ENCODE data around the gene SPRED1. TPM values are rescaled to one million over a fixed set of nuclear protein-coding genes. Genes with fewer than 3 reads are reported as not detected.

SPRED1 gene
- total and polyA plus RNA-seq, 9 of the 15 experiments (the other 6 are each of a cell fraction or from before 2014, with no cell fraction given): 2.8 to 17.4 (median 7.9) TPM

DNA sequence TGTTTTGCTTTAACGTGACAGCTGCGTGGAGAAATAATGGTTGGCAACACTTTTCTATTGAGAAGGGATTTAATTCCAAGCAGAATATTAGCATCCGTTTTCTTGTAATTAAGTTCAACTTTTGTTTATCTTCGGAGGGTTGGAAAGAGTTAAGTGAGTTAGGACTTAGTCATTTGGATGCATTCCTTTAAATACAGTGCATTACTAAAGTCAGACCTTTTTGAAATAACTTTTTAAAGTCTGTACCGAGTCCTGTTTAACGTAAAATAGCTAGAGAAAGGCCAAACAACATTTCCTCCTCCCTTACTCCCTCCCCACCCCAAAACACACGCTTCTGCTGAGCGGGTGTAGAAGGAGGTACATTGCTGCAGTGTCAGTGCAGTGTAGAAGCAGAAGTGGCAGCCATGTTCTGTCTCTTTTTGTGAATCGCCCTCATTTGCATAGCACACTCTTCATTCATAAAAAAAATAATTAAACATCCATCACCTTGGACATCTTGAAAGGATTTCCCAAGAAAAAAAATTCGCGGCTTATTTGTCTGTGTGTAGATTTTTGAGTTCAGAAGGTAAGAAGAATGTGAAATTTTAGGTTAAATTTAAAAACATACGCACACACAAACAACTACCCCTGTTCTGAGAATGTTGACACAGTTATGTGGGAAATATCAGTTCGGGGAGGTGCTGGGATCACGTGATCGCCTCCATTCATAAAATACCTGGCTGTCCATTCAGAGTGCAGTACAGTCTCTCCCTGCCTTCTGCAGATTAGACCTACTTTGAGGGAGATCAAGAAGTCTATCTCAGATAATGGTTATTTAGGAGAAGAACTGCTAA is 1.6 kb downstream of the SPRED1 start (continued):
- TF ChIP-seq, protein P1, sequence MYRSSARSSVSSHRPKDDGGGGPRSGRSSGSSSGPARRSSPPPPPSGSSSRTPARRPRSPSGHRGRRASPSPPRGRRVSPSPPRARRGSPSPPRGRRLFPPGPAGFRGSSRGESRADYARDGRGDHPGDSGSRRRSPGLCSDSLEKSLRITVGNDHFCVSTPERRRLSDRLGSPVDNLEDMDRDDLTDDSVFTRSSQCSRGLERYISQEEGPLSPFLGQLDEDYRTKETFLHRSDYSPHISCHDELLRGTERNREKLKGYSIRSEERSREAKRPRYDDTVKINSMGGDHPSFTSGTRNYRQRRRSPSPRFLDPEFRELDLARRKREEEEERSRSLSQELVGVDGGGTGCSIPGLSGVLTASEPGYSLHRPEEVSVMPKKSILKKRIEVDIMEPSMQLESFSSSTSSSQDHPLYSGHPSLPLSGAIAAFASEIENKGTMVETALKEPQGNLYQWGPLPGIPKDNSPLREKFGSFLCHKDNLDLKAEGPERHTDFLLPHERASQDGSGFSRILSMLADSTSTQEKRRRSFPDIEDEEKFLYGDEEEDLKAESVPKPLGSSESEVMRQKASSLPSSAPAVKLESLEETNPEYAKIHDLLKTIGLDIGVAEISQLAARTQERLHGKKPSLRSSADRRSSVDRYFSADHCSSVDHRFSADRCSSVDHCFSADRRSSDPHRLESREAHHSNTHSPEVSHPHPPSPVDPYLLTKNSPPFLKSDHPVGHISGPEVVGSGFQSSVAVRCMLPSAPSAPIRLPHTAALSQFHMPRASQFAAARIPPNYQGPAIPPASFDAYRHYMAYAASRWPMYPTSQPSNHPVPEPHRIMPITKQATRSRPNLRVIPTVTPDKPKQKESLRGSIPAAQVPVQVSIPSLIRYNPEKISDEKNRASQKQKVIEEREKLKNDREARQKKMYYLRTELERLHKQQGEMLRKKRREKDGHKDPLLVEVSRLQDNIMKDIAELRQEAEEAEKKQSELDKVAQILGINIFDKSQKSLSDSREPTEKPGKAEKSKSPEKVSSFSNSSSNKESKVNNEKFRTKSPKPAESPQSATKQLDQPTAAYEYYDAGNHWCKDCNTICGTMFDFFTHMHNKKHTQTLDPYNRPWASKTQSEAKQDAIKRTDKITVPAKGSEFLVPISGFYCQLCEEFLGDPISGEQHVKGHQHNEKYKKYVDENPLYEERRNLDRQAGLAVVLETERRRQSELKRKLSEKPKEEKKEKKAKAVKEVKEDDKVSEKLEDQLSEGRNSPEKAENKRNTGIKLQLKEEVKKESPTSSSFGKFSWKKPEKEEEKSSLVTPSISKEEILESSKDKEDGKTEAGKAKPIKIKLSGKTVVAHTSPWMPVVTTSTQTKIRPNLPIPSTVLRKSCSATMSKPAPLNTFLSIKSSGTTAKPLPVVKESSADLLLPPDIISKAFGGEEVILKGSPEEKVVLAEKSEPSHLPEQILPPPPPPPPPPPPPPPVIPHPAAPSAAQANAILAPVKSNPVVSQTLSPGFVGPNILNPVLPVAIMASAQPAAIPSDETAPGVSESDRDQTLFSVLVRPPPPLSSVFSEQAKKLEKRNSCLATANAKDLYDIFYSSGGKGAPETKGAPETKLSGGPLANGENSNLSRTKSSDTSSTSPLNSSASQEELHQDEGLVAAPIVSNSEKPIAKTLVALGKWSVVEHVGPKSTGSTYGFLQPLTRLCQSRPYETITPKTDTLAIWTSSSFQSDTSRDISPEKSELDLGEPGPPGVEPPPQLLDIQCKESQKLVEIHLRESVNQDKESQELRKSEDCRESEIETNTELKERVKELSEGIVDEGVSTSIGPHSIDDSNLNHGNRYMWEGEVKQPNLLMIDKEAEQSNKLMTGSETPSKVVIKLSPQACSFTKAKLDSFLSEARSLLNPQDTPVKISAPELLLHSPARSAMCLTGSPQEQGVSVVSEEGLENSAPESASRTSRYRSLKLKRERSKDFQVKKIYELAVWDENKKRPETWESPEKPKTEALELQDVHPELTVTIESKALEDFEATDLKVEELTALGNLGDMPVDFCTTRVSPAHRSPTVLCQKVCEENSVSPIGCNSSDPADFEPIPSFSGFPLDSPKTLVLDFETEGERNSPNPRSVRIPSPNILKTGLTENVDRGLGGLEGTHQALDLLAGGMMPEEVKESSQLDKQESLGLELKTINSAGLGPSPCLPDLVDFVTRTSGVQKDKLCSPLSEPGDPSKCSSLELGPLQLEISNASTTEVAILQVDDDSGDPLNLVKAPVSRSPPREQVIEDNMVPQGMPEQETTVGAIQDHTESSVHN (IDR thresholded peaks at IDR 0.05; ENCODE audit: borderline replicate concordance in 1 of 2, low read depth in 1 of 2): no peak
- no peak for TF ChIP-seq RBM34 (IDR thresholded peaks at IDR 0.05; ENCODE audit: borderline replicate concordance, insufficient read depth, low read length)
- TF ChIP-seq GATAD2A (IDR thresholded peaks at IDR 0.05): no peak
- TF ChIP-seq FOSL1 (tag; conservative IDR thresholded peaks at IDR 0.05): no peak
- TF ChIP-seq, protein P2, sequence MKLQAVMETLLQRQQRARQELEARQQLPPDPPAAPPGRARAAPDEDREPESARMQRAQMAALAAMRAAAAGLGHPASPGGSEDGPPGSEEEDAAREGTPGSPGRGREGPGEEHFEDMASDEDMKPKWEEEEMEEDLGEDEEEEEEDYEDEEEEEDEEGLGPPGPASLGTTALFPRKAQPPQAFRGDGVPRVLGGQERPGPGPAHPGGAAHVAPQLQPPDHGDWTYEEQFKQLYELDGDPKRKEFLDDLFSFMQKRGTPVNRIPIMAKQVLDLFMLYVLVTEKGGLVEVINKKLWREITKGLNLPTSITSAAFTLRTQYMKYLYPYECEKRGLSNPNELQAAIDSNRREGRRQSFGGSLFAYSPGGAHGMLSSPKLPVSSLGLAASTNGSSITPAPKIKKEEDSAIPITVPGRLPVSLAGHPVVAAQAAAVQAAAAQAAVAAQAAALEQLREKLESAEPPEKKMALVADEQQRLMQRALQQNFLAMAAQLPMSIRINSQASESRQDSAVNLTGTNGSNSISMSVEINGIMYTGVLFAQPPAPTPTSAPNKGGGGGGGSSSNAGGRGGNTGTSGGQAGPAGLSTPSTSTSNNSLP (IDR thresholded peaks at IDR 0.05; ENCODE audit: borderline replicate concordance, low read depth, low read length): no peak
- TF ChIP-seq ETV6 (IDR thresholded peaks at IDR 0.05; ENCODE audit: borderline replicate concordance in 1 of 2, low read depth in 2 of 2, low read length in 1 of 2): no peak
- no peak for TF ChIP-seq ETV6 (CRISPR knock-in tag; IDR thresholded peaks at IDR 0.05; ENCODE audit: borderline replicate concordance)
- no peak for TF ChIP-seq DLX4 (CRISPR knock-in tag; IDR thresholded peaks at IDR 0.05)
- no peak for TF ChIP-seq TARDBP (IDR thresholded peaks at IDR 0.05)
- TF ChIP-seq, protein P3, sequence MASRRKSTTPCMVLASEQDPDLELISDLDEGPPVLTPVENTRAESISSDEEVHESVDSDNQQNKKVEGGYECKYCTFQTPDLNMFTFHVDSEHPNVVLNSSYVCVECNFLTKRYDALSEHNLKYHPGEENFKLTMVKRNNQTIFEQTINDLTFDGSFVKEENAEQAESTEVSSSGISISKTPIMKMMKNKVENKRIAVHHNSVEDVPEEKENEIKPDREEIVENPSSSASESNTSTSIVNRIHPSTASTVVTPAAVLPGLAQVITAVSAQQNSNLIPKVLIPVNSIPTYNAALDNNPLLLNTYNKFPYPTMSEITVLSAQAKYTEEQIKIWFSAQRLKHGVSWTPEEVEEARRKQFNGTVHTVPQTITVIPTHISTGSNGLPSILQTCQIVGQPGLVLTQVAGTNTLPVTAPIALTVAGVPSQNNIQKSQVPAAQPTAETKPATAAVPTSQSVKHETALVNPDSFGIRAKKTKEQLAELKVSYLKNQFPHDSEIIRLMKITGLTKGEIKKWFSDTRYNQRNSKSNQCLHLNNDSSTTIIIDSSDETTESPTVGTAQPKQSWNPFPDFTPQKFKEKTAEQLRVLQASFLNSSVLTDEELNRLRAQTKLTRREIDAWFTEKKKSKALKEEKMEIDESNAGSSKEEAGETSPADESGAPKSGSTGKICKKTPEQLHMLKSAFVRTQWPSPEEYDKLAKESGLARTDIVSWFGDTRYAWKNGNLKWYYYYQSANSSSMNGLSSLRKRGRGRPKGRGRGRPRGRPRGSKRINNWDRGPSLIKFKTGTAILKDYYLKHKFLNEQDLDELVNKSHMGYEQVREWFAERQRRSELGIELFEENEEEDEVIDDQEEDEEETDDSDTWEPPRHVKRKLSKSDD (conservative IDR thresholded peaks at IDR 0.05; ENCODE audit: low read length): no peak
- no peak for TF ChIP-seq L3MBTL2 (IDR thresholded peaks at IDR 0.05)
